ENCODE data around the gene C1QTNF8.
"Not testable (repeated sequence)": the region's sequence is repeated elsewhere in the genome, so short reads cannot be mapped to it uniquely, and the experiment has no call there.

Gene C1QTNF8

DNA sequence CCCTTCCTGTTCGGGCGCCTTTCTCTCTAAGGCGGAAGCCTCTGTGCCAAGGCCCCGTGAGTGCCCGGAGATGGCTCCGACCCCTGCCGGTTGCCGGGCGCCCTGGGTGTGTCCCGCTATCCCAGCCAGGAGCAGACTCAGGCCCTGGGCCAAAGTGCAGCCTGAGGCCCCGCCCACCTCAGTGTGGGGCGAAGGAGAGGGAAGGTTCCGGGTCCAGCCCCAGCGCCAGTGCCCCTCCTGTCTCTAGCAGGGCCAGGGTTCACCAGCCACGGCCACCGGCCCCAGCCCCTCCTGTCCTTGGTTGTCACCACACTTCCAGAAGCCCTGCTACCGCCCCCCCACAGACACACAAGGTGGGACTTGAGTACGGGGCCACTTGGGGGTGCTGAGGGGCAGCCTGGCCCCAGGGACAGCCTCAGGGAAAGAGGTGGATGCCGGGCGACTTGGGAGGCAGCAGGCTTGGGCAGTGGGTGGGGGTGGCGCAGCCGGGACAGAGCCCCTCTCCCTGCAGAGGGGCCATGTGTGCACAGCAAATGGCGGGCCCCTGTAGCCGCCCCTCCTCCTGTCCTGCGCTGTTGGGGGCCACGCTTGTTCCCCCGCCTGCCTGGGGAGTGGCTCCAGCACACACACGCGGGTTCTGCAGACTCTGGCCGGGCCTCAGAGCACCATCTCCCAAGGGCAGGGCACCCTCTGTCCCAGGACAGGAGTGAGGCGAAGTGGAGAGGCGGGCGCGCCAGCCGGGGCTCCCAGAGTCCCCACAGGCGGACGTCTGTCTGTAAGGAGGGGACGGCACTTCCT is 6.0 kb downstream of the C1QTNF8 start:
- Histone ChIP-seq H2AFZ (ENCODE audit: low read depth, low read length) (no peak overlapping the region), H3K27ac (ENCODE audit: low read length) (no peak overlapping the region), H3K9ac (ENCODE audit: low read length) (no peak overlapping the region), H3K4me1 (ENCODE audit: low read length) (no peaks in the 10 kb centered on the region), H3K36me3 (replicated peaks; ENCODE audit: low read depth, low read length) (no peaks in the 10 kb centered on the region), H3K4me2 (ENCODE audit: low read length) (no peak overlapping the region), H3K9me3 (ENCODE audit: insufficient read depth, low read length) (0 out of 2 replicates have a peak, but pooled peaks cover 4% of the 10 kb centered on the region), H3K4me3 (ENCODE audit: low read length) (no peak overlapping the region), H3K27me3 (ENCODE audit: low read depth, low read length) (no peaks in the 10 kb centered on the region), H3K79me2 (ENCODE audit: low read length) (no peaks in the 10 kb centered on the region), H4K20me1 (ENCODE audit: insufficient read depth, low read length) (no peaks in the 10 kb centered on the region)
- TF ChIP-seq EZH2phosphoT487 (IDR thresholded peaks at IDR 0.05; ENCODE audit: low read depth) (no peak), CTCF (IDR thresholded peaks at IDR 0.05; ENCODE audit: low read depth, low read length) (no peak)

GRCh38 chr16:1089439-1089821 is 6.6 kb downstream of the C1QTNF8 start:
- no peak overlapping the region for H2AFZ ChIP-seq (ENCODE audit: low read depth, low read length)
- no peak overlapping the region for H3K27ac ChIP-seq (ENCODE audit: low read length)
- H3K4me3 ChIP-seq (ENCODE audit: low read length) = no peak overlapping the region
- H3K36me3 ChIP-seq (replicated peaks; ENCODE audit: low read depth, low read length) = no peaks in the 10 kb centered on the region
- H3K27me3 ChIP-seq (ENCODE audit: low read depth, low read length) = no peaks in the 10 kb centered on the region
- H4K20me1 ChIP-seq (ENCODE audit: insufficient read depth, low read length) = no peaks in the 10 kb centered on the region
- H3K9ac ChIP-seq (ENCODE audit: low read length) = no peak overlapping the region
- no peaks in the 10 kb centered on the region for H3K79me2 ChIP-seq (ENCODE audit: low read length)
- 0 out of 2 replicates have a peak, but pooled peaks cover 4% of the 10 kb centered on the region for H3K9me3 ChIP-seq (ENCODE audit: insufficient read depth, low read length)
- no peak overlapping the region for H3K4me2 ChIP-seq (ENCODE audit: low read length)
- TF ChIP-seq CTCF (IDR thresholded peaks at IDR 0.05; ENCODE audit: low read depth, low read length) (no peak), EZH2phosphoT487 (IDR thresholded peaks at IDR 0.05; ENCODE audit: low read depth) (no peak)
- no peaks in the 10 kb centered on the region for H3K4me1 ChIP-seq (ENCODE audit: low read length)

DNA sequence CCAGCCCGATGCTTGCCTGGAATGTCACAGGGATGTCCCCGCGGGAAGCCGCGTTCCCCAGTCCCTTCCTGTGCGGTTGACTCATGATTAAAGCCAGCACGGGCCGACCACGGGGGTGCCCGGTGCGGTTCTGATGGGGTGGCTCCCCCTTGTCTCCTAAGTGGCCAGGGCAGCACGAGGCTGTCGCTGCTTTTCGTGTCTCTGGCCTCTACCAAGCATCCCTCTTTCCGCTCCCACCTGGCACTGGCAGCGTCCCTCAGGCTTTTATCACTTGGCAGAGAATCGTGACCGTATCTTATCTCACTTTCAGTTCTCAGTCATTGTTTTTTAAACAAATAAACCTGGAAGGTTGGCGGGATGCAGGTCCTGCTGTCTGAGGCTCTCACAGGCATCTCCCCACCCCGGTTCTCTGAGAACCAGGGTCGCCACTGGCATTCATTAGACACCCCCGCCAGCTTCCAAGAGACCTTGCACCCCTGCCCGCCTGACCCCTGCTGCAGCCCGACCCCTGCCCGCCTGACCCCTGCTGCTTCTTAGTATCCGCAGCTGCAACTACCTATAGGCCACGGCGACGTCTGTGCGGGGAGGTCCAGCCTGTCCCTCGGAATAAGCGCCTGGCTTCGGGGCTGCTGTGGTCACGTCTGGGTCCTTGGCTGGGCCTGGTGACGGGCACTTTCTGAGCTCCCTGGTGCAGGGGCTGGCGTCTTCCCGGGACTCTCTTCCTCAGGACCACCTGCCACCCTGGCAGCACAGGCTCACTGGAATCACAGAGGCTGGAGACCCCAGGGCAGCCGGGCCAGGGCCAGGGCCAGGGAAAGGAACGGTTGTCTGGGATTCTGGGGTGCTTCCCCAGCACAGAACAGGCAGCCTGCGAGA is 7.5 kb downstream of the C1QTNF8 start:
- no peak for TF ChIP-seq CTCF (IDR thresholded peaks at IDR 0.05; ENCODE audit: low read depth, low read length)
- TF ChIP-seq EZH2phosphoT487 (IDR thresholded peaks at IDR 0.05; ENCODE audit: low read depth) = no peak
- Histone ChIP-seq H3K27ac (ENCODE audit: low read length) (no peak overlapping the region), H3K4me3 (ENCODE audit: low read length) (no peak overlapping the region), H3K4me1 (ENCODE audit: low read length) (no peaks in the 10 kb centered on the region), H3K4me2 (ENCODE audit: low read length) (no peak overlapping the region), H3K9me3 (ENCODE audit: insufficient read depth, low read length) (0 out of 2 replicates have a peak, but pooled peaks cover 4% of the 10 kb centered on the region), H4K20me1 (ENCODE audit: insufficient read depth, low read length) (no peaks in the 10 kb centered on the region), H3K79me2 (ENCODE audit: low read length) (no peaks in the 10 kb centered on the region), H2AFZ (ENCODE audit: low read depth, low read length) (no peak overlapping the region), H3K36me3 (replicated peaks; ENCODE audit: low read depth, low read length) (no peaks in the 10 kb centered on the region), H3K27me3 (ENCODE audit: low read depth, low read length) (no peaks in the 10 kb centered on the region), H3K9ac (ENCODE audit: low read length) (no peak overlapping the region)

DNA sequence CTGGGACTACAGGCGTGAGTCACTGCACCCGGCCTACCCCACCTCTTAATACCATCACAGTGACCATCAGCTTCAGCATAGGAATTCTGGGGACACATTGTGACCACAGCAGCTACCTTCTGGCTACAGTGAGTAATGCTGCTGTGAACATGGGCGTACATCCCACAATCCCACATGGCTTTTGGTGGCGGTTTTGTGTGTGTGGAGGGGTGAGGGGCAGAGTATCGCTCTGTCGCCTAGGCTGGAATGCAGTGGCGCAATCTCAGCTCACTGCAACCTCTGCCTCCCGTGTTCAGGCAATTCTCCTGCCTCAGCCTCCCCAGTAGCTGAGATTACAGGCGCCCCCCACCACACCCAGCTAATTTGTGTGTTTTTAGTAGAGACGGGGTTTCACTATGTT is 9.6 kb downstream of the C1QTNF8 start:
- H3K27ac ChIP-seq (ENCODE audit: low read length); H3K79me2 ChIP-seq (ENCODE audit: low read length); H4K20me1 ChIP-seq (ENCODE audit: insufficient read depth, low read length); H3K4me2 ChIP-seq (ENCODE audit: low read length); H3K27me3 ChIP-seq (ENCODE audit: low read depth, low read length); H3K9ac ChIP-seq (ENCODE audit: low read length); H3K4me1 ChIP-seq (ENCODE audit: low read length); H3K4me3 ChIP-seq (ENCODE audit: low read length); H3K9me3 ChIP-seq (ENCODE audit: insufficient read depth, low read length); H3K36me3 ChIP-seq (replicated peaks; ENCODE audit: low read depth, low read length); H2AFZ ChIP-seq (ENCODE audit: low read depth, low read length): not testable (repeated sequence)

Measured in OCI-LY3 (cell line).